HFFc6 (cell line): ENCODE data around the gene FAM149B1. TPM values are rescaled to one million over a fixed set of nuclear protein-coding genes. Genes with fewer than 3 reads are reported as not detected.

Source experiments
- DNase-seq: peaks from one replicate; pipeline ENCODE4 v3.0.0-alpha.2; 2018
- H3K27ac Mint-ChIP-seq: 2 replicates; pipeline ENCODE4 v1.8.0; 2020; ENCODE audit warnings: mild to moderate bottlenecking, mixed read lengths
- H3K27me3 Mint-ChIP-seq: 2 replicates; pipeline ENCODE4 v1.8.0; 2021; ENCODE audit warnings: mild to moderate bottlenecking, moderate library complexity, mixed read lengths; ENCODE audit not compliant: insufficient read depth
- H3K36me3 Mint-ChIP-seq: 2 replicates; pipeline ENCODE4 v1.8.0; 2021; ENCODE audit warnings: low read depth, mixed read lengths
- H3K4me1 Mint-ChIP-seq: 2 replicates; pipeline ENCODE4 v1.8.0; 2020; ENCODE audit warnings: low read depth, mixed read lengths
- H3K4me3 Mint-ChIP-seq: 2 replicates; pipeline ENCODE4 v1.8.0; 2020; ENCODE audit warnings: mild to moderate bottlenecking, moderate library complexity, mixed read lengths
- H3K9me3 Mint-ChIP-seq: 2 replicates; pipeline ENCODE4 v1.8.0; 2020; ENCODE audit warnings: mild to moderate bottlenecking, mixed read lengths
- CTCF ChIP-seq: fragments of 200-600 bp; sonication (generic); IDR thresholded peaks from 2 replicates; pipeline ENCODE4 v1.5.0; 2021; ENCODE audit warnings: antibody characterized with exemption, mild to moderate bottlenecking
- total RNA-seq, 6 experiments: library from RNA; stranded (reverse); fragmentation: NEBNext Ultra II Directional; extraction: Animal tissue kit (Norgen Biotek cat#: 25700); gene quantifications; 2 replicates in 1 of 6; 3 replicates in 5 of 6; pipeline ENCODE4 v1.2.3, GENCODE V29; 2021

FAM149B1 gene
- total RNA-seq, 6 experiments from 2014 or later, result 16.9 to 21.9 (median 19.5) TPM

GRCh38 chr10:73262105-73262730, 94.3 kb downstream of the FAM149B1 start:
- Mint-ChIP-seq H3K27me3 (peaks cover 1% of the 10 kb centered on the region), H3K9me3 (peaks cover 11% of the 10 kb centered on the region), H3K4me1 (peaks cover 33% of the 10 kb centered on the region), H3K27ac (peak overlapping the region; percentile 63), H3K4me3 (peak overlapping the region; percentile 40; the same call in 1 of the 2 replicates), H3K36me3 (peaks cover 11% of the 10 kb centered on the region; the same call in 1 of the 2 replicates)
- DNase-seq, result peak; percentile 71
- TF ChIP-seq CTCF, result no peak

- Mint-ChIP-seq H3K27ac (no peak overlapping the region), H3K9me3 (peaks cover 11% of the 10 kb centered on the region), H3K4me3 (no peak overlapping the region), H3K36me3 (peaks cover 11% of the 10 kb centered on the region; the same call in 1 of the 2 replicates), H3K27me3 (peaks cover 5% of the 10 kb centered on the region; the same call in 1 of the 2 replicates), H3K4me1 (peaks cover 33% of the 10 kb centered on the region)
- no peak for TF ChIP-seq CTCF
- no peak for DNase-seq
These were observed 95.1 kb downstream of the FAM149B1 start for GRCh38 chr10:73262880-73263555.

- Mint-ChIP-seq H3K9me3 (peaks cover 6% of the 10 kb centered on the region), H3K4me3 (no peak overlapping the region), H3K36me3 (peaks cover 6% of the 10 kb centered on the region; the same call in 1 of the 2 replicates), H3K27ac (no peak overlapping the region), H3K27me3 (peaks cover 9% of the 10 kb centered on the region; the same call in 1 of the 2 replicates), H3K4me1 (peaks cover 33% of the 10 kb centered on the region)
- TF ChIP-seq CTCF, result peak; percentile 85
- DNase-seq, result peak; percentile 37
These were observed 95.9 kb downstream of the FAM149B1 start for GRCh38 chr10:73263693-73264347.

- H3K27me3 Mint-ChIP-seq, result peaks cover 15% of the 10 kb centered on the region; the same call in 1 of the 2 replicates
- H3K27ac Mint-ChIP-seq, result no peak overlapping the region
- peaks cover 33% of the 10 kb centered on the region for H3K4me1 Mint-ChIP-seq
These were observed 96.5 kb downstream of the FAM149B1 start for GRCh38 chr10:73264423-73264822.

More at GRCh38 chr10:73264423-73264822, 96.5 kb downstream of the FAM149B1 start:
- Mint-ChIP-seq H3K36me3 (no peaks in the 10 kb centered on the region), H3K9me3 (peaks cover under 1% of the 10 kb centered on the region; the same call in 1 of the 2 replicates), H3K4me3 (no peak overlapping the region)
- no peak for TF ChIP-seq CTCF
- DNase-seq, result no peak
